Heart right ventricle (tissue), 16 donors: ENCODE measurements around the gene PIGP. TPM values are rescaled to one million over a fixed set of nuclear protein-coding genes. Genes with fewer than 3 reads are reported as not detected.

Experiments
- ATAC-seq, 8 donors: fragments of 200-7000 bp; cut with Tn5 transposase; one replicate each; pipeline ENCODE4 v1.9.1; 2020; ENCODE audit warnings: mild to moderate bottlenecking in 8 of 8, moderate library complexity in 8 of 8, moderate number of reproducible peaks in 1 of 8
- DNase-seq, 2 donors: peaks; one replicate each; pipeline ENCODE4 v3.0.0-alpha.2; 2020
- H3K27ac ChIP-seq, 10 donors: fragments of 200-600 bp; sonication (generic) in 2 of 10; one replicate each; pipeline versions ENCODE4 v1.5.0 to v1.8.0; 2020 to 2022; ENCODE audit warnings: mild to moderate bottlenecking in 3 of 10
- H3K27me3 ChIP-seq, 7 donors: fragments of 200-600 bp; one replicate each; pipeline ENCODE4 v1.8.0; 2021 to 2022; ENCODE audit warnings: mild to moderate bottlenecking in 2 of 7
- H3K36me3 ChIP-seq, 9 donors: fragments of 200-600 bp; sonication (generic) in 1 of 9; one replicate each; pipeline versions ENCODE4 v1.5.0 to v1.8.0; 2020 to 2022; ENCODE audit warnings: mild to moderate bottlenecking in 2 of 9
- H3K4me1 ChIP-seq, 9 donors: fragments of 200-600 bp; sonication (generic) in 1 of 9; one replicate each; pipeline versions ENCODE4 v1.5.0 to v1.8.0; 2020 to 2022; ENCODE audit warnings: mild to moderate bottlenecking in 4 of 9
- H3K4me3 ChIP-seq, 10 donors: fragments of 200-600 bp; sonication (generic) in 2 of 10; one replicate each; pipeline versions ENCODE4 v1.5.0 to v1.8.0; 2020 to 2022; ENCODE audit warnings: mild to moderate bottlenecking in 7 of 10, moderate library complexity in 2 of 10
- H3K9me3 ChIP-seq, 11 donors: fragments of 200-600 bp in 10 of 11; sonication (generic) in 2 of 11; one replicate each; pipeline versions ENCODE4 v1.5.0 to v1.8.0; 2013 to 2022; ENCODE audit warnings: mild to moderate bottlenecking in 2 of 11, control low read depth in 1 of 11, moderate library complexity in 1 of 11
- CTCF ChIP-seq, 9 donors: fragments of 200-600 bp; sonication (generic) in 2 of 9; IDR thresholded peaks; one replicate each; pipeline versions ENCODE4 v1.5.0 to v1.8.0; 2021 to 2022; ENCODE audit warnings: antibody characterized with exemption in 9 of 9, mild to moderate bottlenecking in 5 of 9, moderate library complexity in 1 of 9
- WGBS, 2 donors: extraction: QIAGEN DNeasy Blood & Tissue Kit; methylation state at CpG; one replicate each; pipeline ENCODE4 v1.1.7; 2013; ENCODE audit warnings: inconsistent platforms in 1 of 2; 5-methylcytosine and 5-hydroxymethylcytosine counted together
- intact Hi-C, 10 donors: fragments of 100-400 bp; cut with DNase I; formaldehyde crosslinking; loops; one replicate each; pipeline versions ENCODE4 v1.11.1 to v1.14.2; 2022
- polyA plus RNA-seq, 2 donors: library from polyadenylated mRNA; stranded (reverse); fragments of 200-250 nt; gene quantifications; one replicate each; pipeline ENCODE4 v1.2.3, GENCODE V29; 2013
- total RNA-seq, 10 donors: library from RNA; stranded (reverse); fragmentation: NEBNext Ultra II Directional in 3 of 10; extraction: Animal tissue kit (Norgen Biotek cat#: 25700) in 3 of 10; gene quantifications; one replicate each; pipeline versions ENCODE4 v1.2.1 to v1.2.4, GENCODE V29; 2021 to 2023
- donor health status: Arrhythmogenic right ventricular cardiomyopathy.
- donor health status: ischemic (EF 13 %, LVEDD 7.1; RV severe dilation, severe dysfunction).
- donor health status: healthy with polysubstance abuse.
- donor health status: DM: no; HTN: yes; CAD: no.
- donor health status: DM: no; HTN: no; CAD: no.
- donor health status: ischemic (EF 25% LVEDD 6.9; RV normal size, moderate dysfunction).
- donor health status: ischemic (EF 25% LVEDD 5.7; RV mildly dilated, moderate dysfunction).
- donor health status: healthy.
- donor health status: DM: yes; HTN: yes; CAD: no.
- donor health status: Ischemic cardiomyopathy.
- donor health status: ischemic (EF 35%, LVEDD 5.7; RV mildly dilated, moderate dysfunction).
- donor health status: nonischemic (EF 11% LVEDD 7.7; RV severe dilation, severe dysfunction).
- donor health status: DM: yes; HTN: yes; CAD: no.
- donor health status: PGD.
- donor health status: ischemic (EF 29% LVEDD 5.4; RV normal size, mild dysfunction).
- donor health status: nonischemic (EF 23%, LVEDD 6.1; RV moderate dilation, normal function).

The PIGP gene
- total and polyA plus RNA-seq, 12 donors = 24.5 to 41.8 (median 37.7) TPM

- Histone ChIP-seq H3K27ac (no peak overlapping the region), H3K27me3 (no peaks in the 10 kb centered on the region), H3K4me1 (no peaks in the 10 kb centered on the region), H3K9me3 (no peaks in the 10 kb centered on the region), H3K4me3 (no peak overlapping the region), H3K36me3 (peaks cover 0 to 67% (median 31%) of the 10 kb centered on the region in 9 donors)
- 78 to 81% methylated on average over 2 of the region's 2 CpGs for WGBS, 2 donors
- ATAC-seq = no peak
- TF ChIP-seq CTCF (IDR thresholded peaks at IDR 0.05) = no peak
- no peak for DNase-seq
- intact Hi-C loops = no loop called here
These were observed 25.9 kb upstream of the PIGP start for GRCh38 chr21:37098751-37099150.

- no peaks in the 10 kb centered on the region for H3K9me3 ChIP-seq
- H3K4me3 ChIP-seq = no peak overlapping the region
- DNase-seq (no peak), ATAC-seq (no peak)
- TF ChIP-seq CTCF (IDR thresholded peaks at IDR 0.05) = no peak
- H3K4me1 ChIP-seq = no peaks in the 10 kb centered on the region
- intact Hi-C loops = no loop called here
- H3K36me3 ChIP-seq = peaks cover 0 to 96% (median 31%) of the 10 kb centered on the region in 9 donors
- no peak overlapping the region for H3K27ac ChIP-seq
- H3K27me3 ChIP-seq = no peaks in the 10 kb centered on the region
- 93 to 95% methylated on average over 4 of the region's 4 CpGs for WGBS, 2 donors
These were observed 22.9 kb upstream of the PIGP start for GRCh38 chr21:37095821-37096220.

DNA sequence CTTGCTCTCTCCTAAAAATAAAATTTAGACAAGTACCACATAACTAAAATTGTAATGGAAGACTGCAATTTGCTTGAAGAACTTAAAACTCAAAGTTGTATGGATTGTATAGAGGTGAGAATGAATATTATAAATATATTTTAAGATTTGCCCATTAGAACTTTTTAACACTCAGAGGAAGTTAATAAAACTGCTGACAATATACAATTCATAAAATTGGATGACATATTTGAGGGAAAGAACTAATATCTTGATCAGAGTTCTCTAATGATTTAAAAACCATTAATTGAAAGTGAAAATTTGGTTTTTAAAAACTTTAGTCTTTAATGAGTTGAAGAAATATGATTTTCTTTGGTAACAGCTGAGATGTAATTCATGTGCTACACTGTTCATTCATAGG is 21.1 kb upstream of the PIGP start:
- H3K4me1 ChIP-seq = no peaks in the 10 kb centered on the region
- no peak for TF ChIP-seq CTCF (IDR thresholded peaks at IDR 0.05)
- DNase-seq (no peak), ATAC-seq (no peak)
- H3K27ac ChIP-seq = no peak overlapping the region
- H3K36me3 ChIP-seq = peaks cover 0 to 97% (median 23%) of the 10 kb centered on the region in 9 donors
- no peaks in the 10 kb centered on the region for H3K9me3 ChIP-seq
- H3K27me3 ChIP-seq = no peaks in the 10 kb centered on the region
- intact Hi-C loops = no loop called here
- H3K4me3 ChIP-seq = no peak overlapping the region

DNA sequence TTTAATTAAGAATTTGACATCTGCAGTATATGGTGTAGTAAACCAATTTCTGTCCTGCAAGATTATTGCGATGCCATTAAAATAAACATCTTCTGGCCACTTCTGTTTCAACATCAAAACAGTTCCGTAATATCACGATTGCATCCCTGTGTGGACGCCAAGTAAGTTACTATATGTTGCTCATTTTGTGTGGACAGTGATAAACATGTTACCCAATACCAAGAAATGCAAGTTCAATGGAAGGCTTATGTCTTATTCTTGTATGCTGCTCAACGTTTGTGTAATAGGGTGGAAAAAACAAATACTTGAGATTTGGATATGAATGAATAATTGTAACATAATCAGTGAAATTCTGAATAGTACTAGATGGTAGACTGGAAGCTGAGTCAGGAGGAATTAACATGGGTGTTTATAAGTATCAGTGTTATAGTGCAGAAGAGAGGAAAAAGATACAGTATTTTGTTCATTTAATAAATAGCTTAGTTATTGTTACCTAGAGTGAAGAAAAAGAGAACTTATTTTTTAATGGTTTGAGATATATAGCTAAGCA is 15.4 kb upstream of the PIGP start:
- intact Hi-C loops = no loop called here
- DNase-seq = no peak
- no peak for ATAC-seq
- no peak for TF ChIP-seq CTCF (IDR thresholded peaks at IDR 0.05)
- peaks cover 0 to 20% (median 7%) of the 10 kb centered on the region in 9 donors for H3K4me1 ChIP-seq
- H3K36me3 ChIP-seq = peaks cover 0 to 56% (median 8%) of the 10 kb centered on the region in 9 donors
- 77 to 87% methylated on average over 5 of the region's 5 CpGs for WGBS, 2 donors
- H3K9me3 ChIP-seq = no peaks in the 10 kb centered on the region
- H3K4me3 ChIP-seq = no peak overlapping the region
- H3K27ac ChIP-seq = no peak overlapping the region
- H3K27me3 ChIP-seq = no peaks in the 10 kb centered on the region
